H1 (cell line): ENCODE results near the gene DPPA4. TPM values are rescaled to one million over a fixed set of nuclear protein-coding genes. Genes with fewer than 3 reads are reported as not detected.

Experiments
- CTCF ChIA-PET: fragments of 300-600 bp; sonication (Branson Sonifier 250); formaldehyde crosslinking; loops from one replicate; lab custom pipeline; 2021; ENCODE audit not compliant: partially characterized antibody; lab: Charles Lee
- POLR2A ChIA-PET: fragments of 300-600 bp; sonication (Branson Sonifier 250); formaldehyde crosslinking; loops from one replicate; lab custom pipeline; 2021; ENCODE audit warnings: inconsistent platforms; ENCODE audit not compliant: partially characterized antibody; lab: Charles Lee
- DNase-seq, 2 experiments: peaks; one replicate each; pipeline versions ENCODE4 v3.0.0 to v3.0.0-alpha.2; 2010 to 2022; ENCODE audit warnings: low spot score in 2 of 2, low read depth in 1 of 2, mixed read lengths in 1 of 2
- FAIRE-seq: peaks from 2 replicates; lab custom pipeline; 2011; peaks lifted over from hg19 to GRCh38; lab: Jason Lieb, UNC
- H2AFZ ChIP-seq: 2 replicates; pipeline ENCODE4 v1.8.1; 2012; ENCODE audit warnings: low read length, inconsistent platforms
- H2AK5ac ChIP-seq: 2 replicates; pipeline ENCODE4 v1.6.1; 2013; ENCODE audit warnings: low read depth, low read length
- H2BK120ac ChIP-seq: replicated peaks from 2 replicates; pipeline ENCODE3; 2013; ENCODE audit warnings: low read depth, low read length, inconsistent platforms
- H2BK12ac ChIP-seq: 2 replicates; pipeline ENCODE4 v1.6.1; 2013; ENCODE audit warnings: low read depth, low read length
- H2BK15ac ChIP-seq: 2 replicates; pipeline ENCODE4 v1.6.1; 2013; ENCODE audit warnings: low read length
- H2BK20ac ChIP-seq: 2 replicates; pipeline ENCODE4 v1.6.1; 2013; ENCODE audit warnings: low read length
- H2BK5ac ChIP-seq: 2 replicates; pipeline ENCODE4 v1.6.1; 2013; ENCODE audit warnings: low read depth, low read length
- H3K14ac ChIP-seq: 2 replicates; pipeline ENCODE4 v1.6.1; 2013; ENCODE audit warnings: inconsistent platforms; ENCODE audit not compliant: insufficient read length
- H3K18ac ChIP-seq: 2 replicates; pipeline ENCODE4 v1.6.1; 2013; ENCODE audit warnings: low read length; ENCODE audit errors: extremely low read depth
- H3K23ac ChIP-seq: 2 replicates; pipeline ENCODE4 v1.6.1; 2013; ENCODE audit warnings: inconsistent platforms; ENCODE audit not compliant: insufficient read length
- H3K23me2 ChIP-seq: 2 replicates; pipeline ENCODE4 v1.6.1; 2013; ENCODE audit warnings: low read depth, low read length
- H3K27ac ChIP-seq: 2 replicates; pipeline ENCODE4 v1.6.1; 2011; ENCODE audit warnings: low read depth, low read length, inconsistent platforms
- H3K27me3 ChIP-seq, 4 experiments: replicated peaks in 1 of 4; 1 replicate in 1 of 4; 2 replicates in 3 of 4; pipeline versions ENCODE4 v1.6.1 to v1.8.1; 2011 to 2013; ENCODE audit warnings: low read length in 3 of 4, mild to moderate bottlenecking in 3 of 4, inconsistent platforms in 2 of 4, mixed read lengths in 2 of 4, moderate library complexity in 1 of 4; ENCODE audit not compliant: control insufficient read depth in 3 of 4, insufficient read depth in 3 of 4; ENCODE audit errors: extremely low read depth in 1 of 4
- H3K36me3 ChIP-seq, 4 experiments: 2 replicates each; pipeline versions ENCODE4 v1.6.1 to v1.8.1; 2011 to 2013; ENCODE audit warnings: mild to moderate bottlenecking in 4 of 4, low read length in 3 of 4, moderate library complexity in 2 of 4, control low read depth in 1 of 4, inconsistent platforms in 1 of 4; ENCODE audit not compliant: insufficient read depth in 4 of 4, control insufficient read depth in 2 of 4
- H3K4ac ChIP-seq: replicated peaks from 2 replicates; pipeline ENCODE3; 2013; ENCODE audit warnings: low read length, low read depth, mixed read lengths, inconsistent platforms; ENCODE audit not compliant: insufficient read length
- H3K4me1 ChIP-seq, 4 experiments: replicated peaks in 1 of 4; 1 replicate in 1 of 4; 2 replicates in 3 of 4; pipeline versions ENCODE4 v1.6.1 to v1.8.1; 2011 to 2013; ENCODE audit warnings: low read length in 3 of 4, inconsistent platforms in 2 of 4, mixed read lengths in 1 of 4; ENCODE audit not compliant: insufficient read depth in 4 of 4, control insufficient read depth in 3 of 4
- H3K4me2 ChIP-seq, 2 experiments: 2 replicates each; pipeline versions ENCODE4 v1.6.1 to v1.8.1; 2011 to 2013; ENCODE audit warnings: low read depth in 2 of 2, low read length in 2 of 2, control low read depth in 1 of 2, inconsistent platforms in 1 of 2, mild to moderate bottlenecking in 1 of 2; ENCODE audit not compliant: insufficient read depth in 1 of 2
- H3K4me3 ChIP-seq, 4 experiments: fragments of 200-600, 300-600 bp in 1 of 4; sonication (generic), shearing (Covaris generic), sonication (Bioruptor Twin) in 1 of 4; 2 replicates each; pipeline versions ENCODE4 v1.5.1 to v1.8.1; 2011 to 2016; ENCODE audit warnings: low read length in 4 of 4, low read depth in 3 of 4, control low read depth in 2 of 4, inconsistent platforms in 2 of 4, mild to moderate bottlenecking in 2 of 4, mixed read lengths in 1 of 4, moderate library complexity in 1 of 4; ENCODE audit not compliant: insufficient read depth in 2 of 4; ENCODE audit errors: extremely low read depth in 1 of 4
- H3K56ac ChIP-seq: replicated peaks from 2 replicates; pipeline ENCODE3; 2013; ENCODE audit warnings: low read depth, mild to moderate bottlenecking, mixed read lengths, low read length, inconsistent platforms; ENCODE audit not compliant: insufficient read length
- H3K79me1 ChIP-seq: 2 replicates; pipeline ENCODE4 v1.6.1; 2013; ENCODE audit warnings: low read depth, low read length, control low read depth
- H3K79me2 ChIP-seq, 2 experiments: 2 replicates each; pipeline versions ENCODE4 v1.6.1 to v1.8.1; 2012 to 2013; ENCODE audit warnings: low read length in 2 of 2, mild to moderate bottlenecking in 2 of 2, inconsistent platforms in 1 of 2; ENCODE audit not compliant: insufficient read depth in 2 of 2, control insufficient read depth in 1 of 2
- H3K9ac ChIP-seq, 4 experiments: replicated peaks in 1 of 4; 1 replicate in 1 of 4; 2 replicates in 3 of 4; pipeline versions ENCODE4 v1.6.1 to v1.8.1; 2011 to 2013; ENCODE audit warnings: low read depth in 3 of 4, low read length in 3 of 4, control low read depth in 2 of 4, mild to moderate bottlenecking in 2 of 4, moderate library complexity in 2 of 4, inconsistent platforms in 1 of 4; ENCODE audit errors: extremely low read depth in 1 of 4
- H3K9me3 ChIP-seq, 2 experiments: 2 replicates each; pipeline versions ENCODE4 v1.6.1 to v1.8.1; 2012 to 2013; ENCODE audit warnings: mild to moderate bottlenecking in 2 of 2, moderate library complexity in 2 of 2, control low read depth in 1 of 2, inconsistent platforms in 1 of 2, low read depth in 1 of 2, low read length in 1 of 2, mixed read lengths in 1 of 2; ENCODE audit not compliant: insufficient read depth in 2 of 2
- H4K20me1 ChIP-seq, 2 experiments: replicated peaks in 1 of 2; 2 replicates each; pipeline versions ENCODE3 to v1.8.1; 2011 to 2013; ENCODE audit warnings: inconsistent platforms in 2 of 2, low read length in 2 of 2, mild to moderate bottlenecking in 1 of 2; ENCODE audit not compliant: insufficient read depth in 2 of 2, control insufficient read depth in 1 of 2
- H4K5ac ChIP-seq: 2 replicates; pipeline ENCODE4 v1.6.1; 2013; ENCODE audit warnings: low read length, low read depth, mixed read lengths, inconsistent platforms; ENCODE audit not compliant: insufficient read length
- H4K8ac ChIP-seq: 2 replicates; pipeline ENCODE4 v1.8.0; 2013; ENCODE audit warnings: mild to moderate bottlenecking, moderate library complexity, low read length, inconsistent platforms; ENCODE audit not compliant: insufficient read depth; ENCODE audit errors: extremely low read depth
- H4K91ac ChIP-seq: replicated peaks from 2 replicates; pipeline ENCODE3; 2013; ENCODE audit warnings: low read length, mixed read lengths, inconsistent platforms; ENCODE audit not compliant: insufficient read length
- WGBS, 2 experiments: shearing (Covaris generic) in 1 of 2; methylation state at CpG; one replicate each; pipeline versions ENCODE4 v1.1.6 to v1.1.7; 2013 to 2015; ENCODE audit warnings: low lambda C conversion rate in 2 of 2, mixed read lengths in 2 of 2, inconsistent platforms in 1 of 2, low coverage in 1 of 2, missing lambda C conversion rate in 1 of 2; ENCODE audit not compliant: insufficient replicate concordance in 2 of 2, insufficient coverage in 1 of 2, insufficient read length in 1 of 2; ENCODE audit errors: extremely low coverage in 1 of 2, missing lambda C conversion rate in 1 of 2; 5-methylcytosine and 5-hydroxymethylcytosine counted together
- polyA plus RNA-seq, 7 experiments: library from polyadenylated mRNA; depleted of rRNA in 3 of 7; stranded (reverse) in 5 of 7; unstranded in 2 of 7; fragments of >200 nt in 5 of 7; fragments of 200-250 nt in 2 of 7; gene quantifications; 1 replicate in 5 of 7; 2 replicates in 1 of 7; 4 replicates in 1 of 7; pipeline versions ENCODE4 v1.2.1 to v1.2.3, GENCODE V29; 2011 to 2013; ENCODE audit warnings: missing spikeins in 2 of 7, mixed read lengths in 2 of 7
- total RNA-seq: library from RNA; stranded (reverse); fragmentation: NEBNext Ultra II Directional; extraction: Animal tissue kit (Norgen Biotek cat#: 25700); gene quantifications from 2 replicates; pipeline ENCODE4 v1.2.1, GENCODE V29; 2021

Gene DPPA4
- total and polyA plus RNA-seq, 2 of the 8 experiments (the other 6 are each of a cell fraction or from before 2014, with no cell fraction given): 424 to 772 TPM

DNA sequence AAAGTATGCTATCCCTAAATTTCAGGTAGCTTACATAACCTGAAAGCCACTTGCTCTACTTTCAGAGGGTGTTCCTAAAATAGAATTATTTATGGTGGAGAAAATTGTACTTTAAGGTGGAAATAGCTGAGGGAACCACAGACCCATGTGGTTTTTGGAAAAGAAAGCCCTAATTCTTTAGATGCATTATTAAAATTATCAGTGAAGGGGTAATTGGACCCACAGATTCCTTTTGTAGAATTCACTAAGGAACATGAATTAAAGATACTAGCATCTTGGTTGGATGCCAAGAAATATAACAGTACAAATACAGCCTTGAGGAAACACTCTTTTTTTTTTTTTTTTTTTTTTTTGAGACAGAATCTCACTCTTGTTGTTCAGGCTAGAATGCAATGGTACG is 58.8 kb downstream of the DPPA4 start:
- no peaks in the 10 kb centered on the region for H3K9me3 ChIP-seq
- no peak overlapping the region for H2BK120ac ChIP-seq
- H3K4me1 ChIP-seq: no peaks in the 10 kb centered on the region; a peak in 2 of 7 replicates
- no peak overlapping the region for H2BK15ac ChIP-seq
- H3K36me3 ChIP-seq: no peaks in the 10 kb centered on the region
- DNase-seq: no peak
- peaks cover 0 to 1% (median 0%) of the 10 kb centered on the region in 4 experiments; a peak in 1 of 7 replicates for H3K27me3 ChIP-seq
- 100% methylated on average over 1 of the region's 1 CpG; no CpG with 5 or more reads in 1 of the 2 experiments for WGBS, 2 experiments
- no peak for FAIRE-seq
- H3K56ac ChIP-seq: no peak overlapping the region
- H3K4me3 ChIP-seq: no peak overlapping the region
- no peak overlapping the region for H2BK5ac ChIP-seq
- H3K18ac ChIP-seq: no peak overlapping the region
- H3K14ac ChIP-seq: no peak overlapping the region
- H3K4me2 ChIP-seq: no peak overlapping the region
- H4K20me1 ChIP-seq: no peaks in the 10 kb centered on the region
- no peak overlapping the region for H3K23ac ChIP-seq
- no peak overlapping the region for H4K5ac ChIP-seq
- no peaks in the 10 kb centered on the region for H3K23me2 ChIP-seq
- H2BK12ac ChIP-seq: no peak overlapping the region
- no peak overlapping the region for H3K4ac ChIP-seq
- CTCF ChIA-PET: interaction anchor here (0.6 to 5.8 kb wide), 6 partner anchors 9 to 1046 kb away, joined by 3 to 90 read pairs (median 4); no protein-coding TSS in a partner anchor
- no peak overlapping the region for H4K8ac ChIP-seq
- no peaks in the 10 kb centered on the region for H3K79me2 ChIP-seq
- H3K27ac ChIP-seq: no peak overlapping the region
- H2AFZ ChIP-seq: no peak overlapping the region
- H3K9ac ChIP-seq: no peak overlapping the region
- no peak overlapping the region for H4K91ac ChIP-seq
- no peaks in the 10 kb centered on the region for H3K79me1 ChIP-seq
- H2AK5ac ChIP-seq: no peak overlapping the region
- H2BK20ac ChIP-seq: no peak overlapping the region
- POLR2A ChIA-PET: interaction anchor here (1.4 to 5.9 kb wide), 3 partner anchors 47 to 74 kb away, joined by 4 to 27 read pairs (median 5); partner anchors contain the start of gene DPPA4
